Ramos (cell line): ENCODE measurements around the gene BTBD9.

Source experiments
- in situ Hi-C: fragments of 300-500 bp; cut with MboI; formaldehyde crosslinking; loops from one replicate; pipeline ENCODE4 v1.14.3; 2022; ENCODE audit warnings: low sequenced_read_pairs; ENCODE audit not compliant: unreplicated experiment

Gene BTBD9

GRCh38 chr6:38639498-38640215 is at the start of gene BTBD9:
Gene BTBD9 (minus strand): TSS chr6:38639929.
- in situ Hi-C loops, result no loop called here

DNA sequence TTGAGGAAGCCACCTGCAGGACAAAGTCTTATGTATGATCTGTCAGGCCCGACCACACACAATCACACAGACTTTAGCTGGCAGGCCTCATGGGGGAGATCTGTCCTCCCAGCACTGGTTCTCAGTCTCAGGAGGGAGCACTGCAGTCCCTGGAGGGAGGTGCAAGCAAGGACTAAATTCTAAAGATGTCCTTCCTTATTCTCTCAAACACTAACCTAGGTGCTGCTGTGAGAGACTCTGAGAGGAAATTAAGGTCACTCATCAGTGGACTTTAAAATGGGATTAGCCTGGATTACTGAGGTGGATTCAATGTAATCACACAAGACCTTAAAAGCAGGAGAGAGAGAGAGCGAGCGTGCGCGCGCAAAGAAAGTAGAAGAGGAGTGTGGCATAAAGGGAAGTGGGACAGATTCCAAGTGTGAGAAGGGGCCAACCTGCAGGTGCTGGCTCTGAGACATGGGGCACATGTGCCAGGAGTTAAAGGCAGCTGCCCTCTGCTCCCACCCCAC is 48.9 kb upstream of the BTBD9 start:
- in situ Hi-C loops, result no loop called here

DNA sequence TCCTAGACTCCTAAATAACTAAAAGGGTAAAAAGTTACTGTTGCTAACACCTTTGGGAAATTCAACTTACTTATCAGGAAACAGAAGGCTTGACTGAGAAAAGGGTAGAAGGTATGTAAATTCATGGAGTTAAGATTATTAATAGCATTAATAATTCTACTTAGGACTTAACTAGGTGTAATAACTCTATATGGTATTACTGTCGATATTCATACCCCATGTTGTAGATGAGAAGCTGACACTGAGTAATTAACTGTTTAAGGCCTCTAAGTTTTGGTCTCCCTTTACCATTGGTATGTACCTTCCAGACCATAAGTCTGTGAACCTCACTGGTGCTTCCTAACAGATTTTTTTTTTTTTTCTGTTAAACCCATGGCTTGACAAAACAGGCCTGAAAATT is 47.8 kb upstream of the BTBD9 start:
- in situ Hi-C loops, result no loop called here

DNA sequence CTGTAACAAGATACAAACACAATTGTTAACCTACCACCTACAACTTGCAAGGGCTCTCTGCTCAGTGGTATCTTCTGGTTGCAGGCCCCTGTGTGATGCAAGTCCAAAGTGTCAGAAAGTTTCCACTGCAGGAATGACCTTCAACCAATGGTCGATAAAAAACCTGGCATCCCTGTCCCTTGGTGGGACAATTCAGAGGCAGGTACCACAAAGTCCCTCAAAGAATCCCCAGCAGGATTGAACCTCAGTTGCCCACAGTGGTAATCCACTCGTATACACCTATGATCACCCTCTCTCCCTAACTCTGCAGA is 47.3 kb upstream of the BTBD9 start:
- in situ Hi-C loops, result no loop called here

GRCh38 chr6:38686270-38687042 is 46.7 kb upstream of the BTBD9 start:
- in situ Hi-C loops, result no loop called here

- in situ Hi-C loops, result no loop called here
These were observed 45.2 kb upstream of the BTBD9 start for GRCh38 chr6:38684904-38685303.

- in situ Hi-C loops, result no loop called here
These were observed 44.5 kb upstream of the BTBD9 start for GRCh38 chr6:38684237-38684636.

- in situ Hi-C loops, result no loop called here
These were observed 42.1 kb upstream of the BTBD9 start for GRCh38 chr6:38681850-38682249.

- in situ Hi-C loops, result no loop called here
These were observed 39.9 kb upstream of the BTBD9 start for GRCh38 chr6:38679668-38680067.

- in situ Hi-C loops, result no loop called here
These were observed 38.5 kb upstream of the BTBD9 start for GRCh38 chr6:38678178-38678760.

DNA sequence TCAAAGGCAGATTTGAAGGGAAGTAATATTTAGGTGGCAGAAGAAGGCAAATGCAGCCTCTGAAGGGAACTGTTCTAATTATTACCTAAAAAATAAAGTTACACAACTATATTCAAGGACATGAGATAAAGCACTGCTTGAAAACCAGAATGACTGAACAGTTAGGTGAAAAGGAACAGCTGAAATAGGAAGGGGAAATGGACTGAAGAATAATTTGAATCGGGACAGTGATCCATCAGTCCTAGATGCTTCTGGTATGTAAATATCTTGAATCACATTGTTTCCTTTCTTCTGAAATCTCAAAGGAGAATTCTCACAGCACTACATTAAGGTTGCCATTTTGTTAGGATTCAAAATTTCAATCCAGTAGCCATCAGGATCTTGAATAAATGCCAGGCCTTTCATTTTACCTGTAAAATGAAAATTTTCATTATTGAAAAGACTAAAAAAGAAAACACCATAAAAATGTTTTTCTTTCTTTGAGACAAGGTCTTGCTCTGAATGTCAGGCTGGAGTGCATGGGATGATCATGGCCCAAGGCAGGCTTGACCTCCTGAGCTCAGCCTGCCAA is 37.3 kb upstream of the BTBD9 start:
- in situ Hi-C loops, result no loop called here

GRCh38 chr6:38676236-38676973 is 36.7 kb upstream of the BTBD9 start:
- in situ Hi-C loops, result no loop called here

GRCh38 chr6:38673397-38674165 is 33.9 kb upstream of the BTBD9 start:
- in situ Hi-C loops, result no loop called here

GRCh38 chr6:38671885-38672467 is 32.2 kb upstream of the BTBD9 start:
- in situ Hi-C loops, result no loop called here

GRCh38 chr6:38658418-38659167 is 18.9 kb upstream of the BTBD9 start:
- in situ Hi-C loops, result no loop called here

DNA sequence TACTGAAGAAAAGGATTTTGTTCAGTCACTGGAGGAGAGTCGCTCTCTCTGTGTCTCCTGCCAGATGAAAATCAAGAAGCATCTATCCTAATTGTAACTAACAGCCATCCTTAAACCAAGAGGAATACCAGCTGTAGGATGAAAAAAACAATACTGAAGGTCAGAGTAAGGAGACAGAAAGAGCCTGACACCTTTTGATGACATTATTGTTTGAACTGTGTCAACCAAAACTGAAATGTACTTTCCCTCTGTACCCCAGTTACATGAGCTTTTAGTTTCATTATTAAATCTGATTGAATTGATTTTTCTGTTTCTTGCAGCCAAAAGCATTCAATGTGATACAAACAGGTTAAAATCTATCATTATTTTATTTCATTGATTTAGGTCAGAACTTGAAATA is 17.2 kb upstream of the BTBD9 start:
- in situ Hi-C loops, result no loop called here

- in situ Hi-C loops, result no loop called here
These were observed 14.5 kb upstream of the BTBD9 start for GRCh38 chr6:38654263-38654662.

DNA sequence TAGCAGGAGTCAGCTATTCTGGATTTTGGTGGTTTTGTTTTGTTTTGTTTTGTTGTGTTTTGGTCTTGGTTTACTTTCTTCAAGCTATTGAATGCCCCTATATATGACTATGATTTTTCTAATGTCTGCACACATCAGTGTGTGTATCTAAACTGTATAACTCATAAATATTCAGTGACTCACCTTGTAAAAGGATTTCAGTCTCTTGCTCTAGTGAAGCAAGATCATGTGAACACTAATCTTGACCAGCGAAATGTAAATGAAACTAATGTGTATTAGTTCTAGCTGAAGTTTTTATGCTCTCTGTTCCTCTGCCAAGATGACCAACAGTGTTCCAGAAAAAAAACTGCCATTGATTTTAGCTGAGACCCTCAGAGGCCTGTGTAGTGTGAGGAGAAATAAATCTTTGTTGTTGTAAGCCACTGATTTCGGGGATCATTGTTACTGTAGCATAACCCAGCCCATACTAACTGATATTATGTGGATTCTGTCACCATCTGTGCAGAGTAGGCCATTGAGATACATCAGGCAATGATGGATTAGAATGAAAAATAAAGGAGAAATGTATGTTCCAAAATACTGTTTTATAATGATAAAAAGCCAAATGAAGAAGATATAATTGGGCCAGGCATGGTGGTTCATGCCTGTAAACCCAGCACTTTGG is 11.5 kb upstream of the BTBD9 start:
- in situ Hi-C loops, result no loop called here
